ENCODE results near the gene CDRT4. TPM values are rescaled to one million over a fixed set of nuclear protein-coding genes. Genes with fewer than 3 reads are reported as not detected.
A peak's percentile ranks its signal among the peaks of the same experiment; 100 is the strongest.

The CDRT4 gene
- total RNA-seq, 1 donor from 2014 or later: 3.4 TPM

GRCh38 chr17:15492791-15493692, 25.6 kb upstream of the CDRT4 start:
- peak; percentile 31 for DNase-seq (ENCODE audit: low read depth)

DNA sequence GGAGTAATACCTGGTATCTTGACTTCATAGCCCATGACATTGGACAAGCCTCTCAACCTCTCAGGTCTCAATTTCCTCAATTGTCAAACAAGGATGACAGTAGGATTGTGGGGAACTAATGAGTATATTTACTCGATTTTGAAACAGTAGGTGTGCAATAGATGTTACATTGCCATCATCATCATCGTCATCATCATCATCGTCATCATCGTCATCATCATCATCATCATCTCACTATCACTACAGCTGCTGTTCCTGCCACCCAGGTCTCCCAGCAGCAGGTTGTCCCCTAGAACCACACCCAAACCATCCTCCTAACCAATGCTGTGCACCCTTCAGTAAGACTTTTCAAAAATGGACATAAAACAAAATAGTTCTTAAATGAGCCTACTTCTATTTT, 24.8 kb upstream of the CDRT4 start:
- no peak for DNase-seq (ENCODE audit: low read depth)

DNA sequence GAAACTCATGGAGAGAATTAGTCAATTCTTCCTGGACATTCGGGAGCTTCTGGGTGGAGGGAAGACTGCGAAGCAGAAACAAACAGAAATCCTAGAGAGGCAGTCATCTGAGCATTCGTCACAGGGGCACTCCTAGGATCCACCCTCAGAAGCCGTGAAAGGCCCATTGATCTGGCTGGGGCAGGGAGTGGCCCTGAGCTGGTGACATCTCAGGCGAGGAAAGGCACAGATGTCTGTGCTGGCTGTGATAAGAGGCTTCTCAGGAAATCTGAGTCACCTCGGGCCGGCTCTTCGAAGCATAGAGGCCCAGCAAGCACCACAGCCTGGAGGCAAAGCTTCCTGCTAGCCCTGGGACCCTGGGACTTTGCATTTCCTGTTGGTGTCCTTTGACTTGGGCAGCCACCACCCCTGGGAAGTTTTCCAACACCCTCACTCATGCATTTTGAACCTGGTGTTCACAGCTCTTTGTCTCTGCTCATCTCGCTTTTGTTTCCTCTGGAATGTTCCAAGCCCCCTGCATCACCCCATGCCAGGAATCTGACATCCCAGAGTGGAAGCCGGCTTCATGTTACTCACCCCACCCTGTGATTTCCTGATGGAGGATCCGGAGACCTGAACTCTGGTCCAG, 23.3 kb upstream of the CDRT4 start:
- DNase-seq (ENCODE audit: low read depth): peak; percentile 74

- DNase-seq (ENCODE audit: low read depth): no peak
Measured at GRCh38 chr17:15488557-15488956, 21.1 kb upstream of the CDRT4 start.

- no peak for DNase-seq (ENCODE audit: low read depth)
Measured at GRCh38 chr17:15485045-15485444, 17.6 kb upstream of the CDRT4 start.

GRCh38 chr17:15483431-15483830, 16.0 kb upstream of the CDRT4 start:
- no peak for DNase-seq (ENCODE audit: low read depth)

DNA sequence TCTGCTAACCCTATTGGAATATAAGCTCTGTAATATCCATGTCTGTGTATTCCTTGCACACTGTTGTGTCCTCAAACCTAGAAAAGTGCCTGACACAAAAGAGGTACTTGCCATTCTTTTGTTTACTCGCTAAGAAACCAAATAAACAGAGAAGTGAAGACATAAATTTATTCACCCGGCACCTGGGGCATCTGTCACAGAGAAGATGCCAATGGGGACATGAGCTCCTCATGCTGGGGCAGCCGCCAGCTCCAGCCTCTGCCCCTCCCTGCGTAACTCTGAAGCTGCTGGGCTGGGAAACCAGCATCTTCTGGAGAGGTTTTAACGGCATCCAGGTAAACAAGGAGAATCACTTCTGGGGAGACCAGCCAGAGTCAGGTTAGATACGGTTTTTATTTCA, 15.1 kb upstream of the CDRT4 start:
- no peak for DNase-seq (ENCODE audit: low read depth)

DNA sequence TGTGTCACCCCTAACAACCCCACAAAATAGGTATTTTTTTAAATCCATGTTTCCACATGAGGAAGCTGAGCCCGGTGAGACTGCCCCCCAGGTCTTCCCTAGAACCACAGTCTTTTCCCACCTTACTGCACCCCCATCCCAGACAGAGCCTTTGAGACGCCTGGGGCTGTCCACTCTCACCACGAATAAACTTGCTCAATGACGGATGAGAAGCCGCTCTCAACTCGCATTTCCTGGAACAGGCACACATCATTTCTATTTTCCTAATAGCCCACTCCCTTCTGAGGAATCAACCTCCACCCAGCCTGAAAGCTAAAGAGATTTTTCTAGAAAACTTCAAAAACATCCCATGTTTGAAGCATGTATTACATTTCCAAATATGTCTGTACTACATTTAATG, 14.1 kb upstream of the CDRT4 start:
- DNase-seq (ENCODE audit: low read depth): no peak

DNA sequence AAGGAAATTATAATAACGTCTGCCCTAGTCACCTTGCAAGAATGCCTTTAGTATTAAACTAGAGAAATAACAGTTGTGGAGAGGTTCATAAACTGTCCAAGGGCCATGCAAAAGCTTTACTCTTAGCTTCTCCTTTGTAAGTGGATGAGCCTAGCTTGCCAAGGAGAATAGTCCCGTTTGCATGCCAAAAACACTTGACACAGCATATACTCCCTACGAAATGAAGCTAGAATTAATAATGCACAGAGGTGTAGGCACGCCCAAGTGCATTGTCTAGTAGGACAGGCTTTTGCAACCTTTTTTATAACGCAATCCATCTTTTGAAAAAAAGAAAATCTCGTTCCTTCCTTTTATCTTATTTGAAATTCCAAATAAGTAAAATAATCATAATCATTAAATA, 12.8 kb upstream of the CDRT4 start:
- no peak for DNase-seq (ENCODE audit: low read depth)

DNA sequence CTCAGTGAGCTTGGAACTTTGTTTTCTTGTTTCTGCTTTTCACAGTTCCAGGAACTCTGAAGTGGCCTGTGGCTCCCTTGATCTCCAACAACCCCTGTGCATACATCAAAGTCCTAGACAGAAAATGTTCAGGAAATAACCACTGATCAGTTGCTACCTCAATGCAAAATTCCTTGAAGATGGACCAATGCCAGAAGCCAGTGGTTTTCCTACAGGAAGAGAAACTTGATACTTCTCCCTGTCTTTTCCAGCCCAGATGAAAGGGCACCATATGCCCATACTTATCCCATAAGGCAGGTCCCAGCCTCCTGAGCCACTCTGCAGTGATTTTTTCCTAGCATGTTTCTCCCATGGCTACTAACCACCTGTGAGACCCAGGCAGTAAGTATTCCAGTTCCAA, 12.3 kb upstream of the CDRT4 start:
- DNase-seq (ENCODE audit: low read depth): no peak

GRCh38 chr17:15478845-15479244, 11.4 kb upstream of the CDRT4 start:
- DNase-seq (ENCODE audit: low read depth): no peak

GRCh38 chr17:15475631-15476354, 8.4 kb upstream of the CDRT4 start:
- DNase-seq (ENCODE audit: low read depth): no peak

GRCh38 chr17:15472891-15473290, 5.5 kb upstream of the CDRT4 start:
- no peak for DNase-seq (ENCODE audit: low read depth)

DNA sequence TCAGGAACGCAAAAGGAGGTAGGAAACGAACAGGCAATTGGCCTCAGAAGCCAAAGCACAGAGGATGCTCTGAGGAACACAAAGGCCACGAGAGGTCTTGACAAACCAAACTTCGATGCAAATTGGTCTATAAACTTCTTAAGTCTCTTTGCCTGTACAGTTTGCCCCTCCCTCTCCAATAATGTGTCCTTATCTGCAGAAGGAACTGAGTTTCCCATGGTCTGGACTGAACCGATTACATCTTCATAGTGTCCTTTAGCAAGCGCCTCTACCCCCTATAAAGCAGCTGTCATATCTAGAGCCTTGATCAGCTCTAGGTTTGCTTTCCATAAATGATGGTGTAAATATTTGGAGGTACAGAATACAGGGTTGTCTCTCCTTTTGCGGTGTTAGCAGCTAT, 3.1 kb upstream of the CDRT4 start:
- no peak for DNase-seq (ENCODE audit: low read depth)

DNA sequence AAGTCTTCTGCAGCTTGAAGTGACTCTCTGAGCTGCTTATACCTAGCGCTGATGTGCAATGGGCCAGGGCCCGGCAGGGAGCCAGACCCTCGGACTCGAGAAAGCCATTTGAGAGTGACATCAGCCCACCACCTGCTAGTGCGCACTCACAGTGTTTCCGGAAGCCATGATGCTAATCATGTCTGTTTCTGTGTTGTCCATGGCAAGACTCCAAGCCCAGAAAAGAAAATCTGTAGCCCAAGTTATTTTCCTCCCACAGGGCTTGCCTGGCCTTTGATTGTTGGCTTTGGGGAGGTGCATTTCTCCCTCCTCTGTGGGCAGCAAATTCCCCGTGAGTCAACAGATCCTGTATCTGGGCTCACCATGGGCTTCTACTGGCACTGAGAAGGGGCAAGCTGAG, 1.8 kb upstream of the CDRT4 start:
- peak; percentile 96 for DNase-seq (ENCODE audit: low read depth)

DNA sequence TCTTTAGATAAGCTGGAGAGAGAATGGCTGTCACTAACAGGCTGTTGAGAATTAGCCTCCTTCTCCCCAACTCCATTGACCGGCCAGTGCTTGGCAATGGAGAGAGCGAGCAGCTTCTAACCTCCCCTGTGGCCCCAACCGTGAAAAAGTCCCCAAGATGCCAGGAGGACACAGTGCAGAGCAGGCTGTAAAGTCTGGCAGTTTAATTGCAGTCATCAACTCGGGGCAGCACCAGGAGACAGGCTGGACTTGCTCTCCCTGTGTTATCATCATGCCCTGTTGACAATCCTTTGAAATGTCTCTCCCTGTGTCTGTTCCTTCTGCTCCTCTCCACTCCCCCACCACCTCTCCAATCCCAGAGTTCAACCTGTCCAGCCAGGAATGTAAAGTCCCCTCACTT, 705 bp upstream of the CDRT4 start:
- DNase-seq (ENCODE audit: low read depth): no peak

DNA sequence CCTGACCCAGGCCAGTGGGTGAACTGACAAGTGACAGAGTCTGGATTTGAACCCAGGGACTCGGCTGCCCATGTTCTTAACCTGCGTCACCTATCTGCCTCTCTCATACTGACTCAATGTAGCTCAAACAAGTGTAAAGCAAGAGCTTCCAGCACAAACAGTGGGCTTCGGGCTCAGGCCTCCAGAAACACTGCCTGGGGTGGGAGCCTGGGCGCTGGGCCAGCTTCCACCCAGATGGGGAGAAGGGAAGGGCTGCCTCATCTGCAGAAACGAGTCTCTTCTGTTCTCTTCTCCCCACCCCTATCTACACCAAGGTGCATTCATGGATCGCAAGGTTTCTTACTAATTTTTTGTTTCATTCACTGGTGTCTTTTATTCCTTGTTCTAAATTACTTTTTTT, 1.3 kb downstream of the CDRT4 start:
- no peak for DNase-seq (ENCODE audit: low read depth)

- DNase-seq (ENCODE audit: low read depth): no peak
Measured at GRCh38 chr17:15465045-15465701, 2.2 kb downstream of the CDRT4 start.

DNA sequence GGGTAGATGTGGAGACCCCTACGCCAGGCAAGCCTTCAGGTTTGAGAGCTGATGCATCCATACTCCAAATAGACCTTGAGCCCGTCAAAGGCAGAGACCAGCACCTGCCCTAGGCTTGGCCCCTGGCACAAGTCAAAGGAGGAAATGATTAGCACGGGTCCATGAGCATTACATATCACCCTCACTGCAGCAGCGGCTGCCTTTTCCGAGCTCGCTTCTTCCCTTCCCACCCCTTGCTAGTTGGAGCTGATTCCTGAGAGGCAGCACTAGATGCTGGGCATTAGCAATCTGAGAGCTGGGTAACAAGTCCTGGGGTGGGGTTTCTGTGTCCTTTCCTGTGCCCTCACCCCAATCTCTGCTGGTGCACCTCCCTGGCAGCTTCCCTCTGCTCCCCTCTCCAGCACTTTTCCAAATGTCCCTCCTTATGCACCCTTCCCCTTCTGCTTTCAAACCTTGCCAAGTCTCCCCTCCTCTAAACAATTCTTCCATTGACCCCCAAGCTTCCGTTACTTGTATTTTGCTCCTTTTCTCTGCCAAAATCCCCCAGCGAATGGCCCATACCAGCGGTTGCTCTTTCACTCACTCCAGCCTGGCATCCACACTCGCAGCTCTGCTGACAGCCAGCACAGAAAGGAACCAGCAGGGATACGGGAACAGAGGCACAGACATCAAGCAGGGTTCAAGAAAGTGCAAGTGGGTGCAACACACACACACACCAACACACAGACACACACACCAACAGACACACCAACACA, 3.0 kb downstream of the CDRT4 start:
- no peak for DNase-seq (ENCODE audit: low read depth)

GRCh38 chr17:15462976-15463772, 4.2 kb downstream of the CDRT4 start:
- DNase-seq (ENCODE audit: low read depth): peak; percentile 96
